GM18519 (cell line): ENCODE measurements around the gene CYP17A1.
A peak's percentile ranks its signal among the peaks of the same experiment; 100 is the strongest.

Experiments
- ATAC-seq: cut with Tn5 transposase; IDR thresholded peaks from one replicate; pipeline ENCODE4 v1.9.1; 2021; ENCODE audit warnings: mild to moderate bottlenecking, moderate library complexity; ENCODE audit not compliant: unreplicated experiment, low FRiP score

CYP17A1 gene

DNA sequence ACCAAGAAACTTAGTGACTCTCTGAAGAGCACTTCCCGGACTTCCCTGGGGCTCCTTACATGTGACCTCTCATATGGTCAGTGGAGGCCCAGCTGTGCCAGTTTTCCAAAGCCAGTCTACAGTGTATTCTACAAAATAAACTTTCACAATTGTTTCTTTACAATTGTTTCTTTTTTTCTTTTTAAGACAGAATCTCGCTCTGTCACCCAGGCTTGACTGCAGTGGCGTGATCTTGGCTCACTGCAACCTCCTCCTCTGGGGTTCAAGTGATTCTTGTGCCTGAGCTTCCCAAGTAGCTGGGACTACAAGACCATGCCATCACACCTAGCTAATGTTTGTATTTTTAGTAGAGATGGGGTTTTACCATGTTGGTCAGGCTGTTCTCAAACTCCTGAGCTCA lies 25.9 kb downstream of the CYP17A1 start:
- no peak for ATAC-seq

- ATAC-seq: no peak
These were observed 28.8 kb downstream of the CYP17A1 start for GRCh38 chr10:102808380-102808779.

DNA sequence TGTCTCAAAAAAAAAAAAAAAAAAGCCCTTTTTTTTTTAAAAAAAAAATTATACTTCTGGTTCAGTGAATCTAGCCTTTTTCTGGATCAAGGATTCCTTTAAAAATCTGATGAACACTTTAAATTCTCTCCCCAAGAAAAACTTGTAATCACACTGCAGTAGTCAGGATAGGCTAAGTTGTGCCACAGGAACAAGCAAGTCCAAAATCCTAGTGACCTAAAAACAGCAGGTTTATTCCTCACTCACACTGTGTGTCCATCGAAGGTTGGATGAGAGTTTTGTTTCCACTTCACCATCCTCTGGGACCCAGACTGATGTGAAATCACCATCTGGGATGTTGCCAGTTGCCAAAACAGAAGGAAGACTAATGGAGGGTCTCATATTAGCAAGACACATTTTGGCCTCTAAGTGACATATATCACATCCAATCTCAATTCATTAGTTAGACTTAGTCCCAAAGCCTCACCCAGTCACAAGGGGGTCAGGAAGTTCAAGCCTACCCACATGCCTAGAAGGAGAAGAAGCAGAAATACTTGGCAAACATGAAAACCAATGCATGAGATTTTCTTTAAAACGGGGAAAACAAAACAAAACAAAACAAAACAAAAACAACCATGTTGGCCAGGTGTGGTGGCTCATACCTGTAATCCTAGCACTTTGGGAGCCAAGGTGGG lies 32.7 kb downstream of the CYP17A1 start:
- no peak for ATAC-seq

DNA sequence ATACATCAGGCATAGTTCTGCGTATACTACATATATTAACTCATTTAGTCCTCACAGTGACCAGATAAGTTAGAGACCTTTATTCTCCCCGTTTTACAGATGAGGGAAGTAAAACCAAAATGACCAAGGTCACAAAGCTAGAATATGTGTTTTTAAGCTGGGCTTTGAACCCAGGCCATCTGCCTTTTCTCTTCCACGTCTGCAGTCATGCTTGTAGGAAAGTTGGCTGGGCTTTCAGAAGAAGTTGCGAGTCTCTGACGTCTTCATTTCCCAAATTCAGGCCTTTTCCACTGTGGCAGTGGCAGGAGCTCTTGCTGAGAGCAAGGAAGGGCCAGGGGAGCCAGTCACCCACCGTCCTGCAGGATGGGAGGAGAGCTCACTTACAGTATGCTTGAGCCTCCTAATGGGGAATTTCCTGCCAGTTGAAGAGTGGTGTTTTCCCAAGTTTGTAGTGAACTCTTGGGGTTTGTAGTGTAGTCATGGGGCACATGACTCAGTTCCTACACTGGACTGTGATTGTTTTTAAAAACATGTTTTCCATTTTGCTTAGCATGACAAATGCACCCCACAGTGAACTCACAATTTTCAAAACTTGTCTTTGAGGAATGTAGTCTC lies 34.2 kb downstream of the CYP17A1 start:
- no peak for ATAC-seq

DNA sequence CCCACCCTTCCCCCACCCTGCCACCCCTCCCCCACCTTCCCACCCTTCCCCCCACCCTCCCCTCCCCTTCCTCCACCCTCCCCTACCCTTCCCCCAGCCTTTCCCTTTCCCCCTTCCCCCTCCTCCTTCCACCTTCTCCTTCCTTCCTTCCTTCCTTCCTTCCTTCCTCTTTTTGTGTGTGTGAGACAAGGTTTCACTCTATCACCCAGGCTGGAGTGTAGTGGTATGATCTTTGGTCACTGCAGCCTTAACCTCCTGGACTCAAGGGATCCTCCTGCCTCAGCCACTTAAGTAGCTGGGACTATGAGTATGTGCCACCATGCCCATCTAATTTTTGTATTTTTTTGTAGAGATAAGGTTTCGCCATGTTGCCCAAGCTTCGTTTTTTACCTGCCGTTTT lies 35.2 kb downstream of the CYP17A1 start:
- ATAC-seq: no peak

DNA sequence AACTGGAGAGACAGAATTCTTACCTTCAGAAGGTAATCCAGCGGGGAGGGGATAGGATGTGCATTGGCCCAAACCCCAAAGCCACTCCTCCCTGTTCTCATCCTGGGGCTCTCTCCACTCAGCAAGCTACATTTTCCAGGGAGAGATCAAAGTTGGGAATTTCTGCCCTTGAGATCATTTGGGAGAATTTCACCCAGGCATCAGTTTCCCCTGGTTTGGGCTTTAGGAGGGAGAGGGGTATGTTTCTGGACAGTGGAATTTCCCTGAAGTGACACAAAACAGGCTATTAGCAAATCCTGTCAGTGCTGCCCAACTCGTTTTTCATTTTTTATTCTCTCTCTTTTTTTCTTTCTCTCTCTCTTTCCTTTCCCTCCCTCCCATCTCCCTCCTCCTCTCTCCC lies 35.7 kb downstream of the CYP17A1 start:
- no peak for ATAC-seq

- no peak for ATAC-seq
These were observed 36.4 kb downstream of the CYP17A1 start for GRCh38 chr10:102800611-102801335.

GRCh38 chr10:102799691-102800471 lies 37.3 kb downstream of the CYP17A1 start:
- ATAC-seq: no peak

DNA sequence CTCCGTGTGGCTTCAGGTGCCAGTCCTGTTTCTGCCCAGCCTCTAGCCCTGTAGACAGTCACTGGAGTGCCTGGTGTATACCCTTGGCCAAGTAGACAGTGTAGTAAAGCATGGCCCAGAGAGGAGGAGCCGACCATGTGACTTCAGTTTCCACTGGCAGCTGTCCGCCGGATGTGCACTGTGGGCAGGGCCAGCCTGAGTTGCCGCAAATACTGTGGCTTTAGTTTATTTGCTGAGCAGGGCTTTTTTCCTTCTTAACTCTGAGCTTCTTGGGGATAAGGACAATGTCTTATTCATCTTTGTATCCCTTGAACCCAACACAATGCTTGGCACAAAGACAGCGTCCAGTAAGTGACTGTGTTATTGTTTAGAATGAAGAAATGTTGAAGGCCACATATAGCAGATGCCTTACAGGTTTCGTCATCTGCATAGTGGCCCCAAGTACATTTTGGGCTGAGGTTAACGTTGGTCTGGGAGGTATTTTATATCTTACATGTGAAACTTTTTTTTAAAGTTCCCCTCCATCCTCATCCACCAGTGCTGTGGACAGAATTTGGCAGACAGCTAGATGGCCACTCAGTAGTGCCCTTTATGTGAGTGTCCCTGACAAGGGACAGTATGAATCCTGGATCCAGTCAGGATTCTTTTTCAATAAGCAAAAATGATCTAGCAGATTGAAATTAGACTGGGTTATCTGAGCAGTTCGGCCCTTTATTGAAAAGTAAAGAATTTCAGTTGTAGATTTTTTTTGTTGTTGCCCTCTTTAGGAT lies 40.6 kb downstream of the CYP17A1 start:
- peak; percentile 94 for ATAC-seq

- no peak for ATAC-seq
These were observed 41.5 kb downstream of the CYP17A1 start for GRCh38 chr10:102795453-102796406.

GRCh38 chr10:102791754-102792395 lies 45.3 kb downstream of the CYP17A1 start:
- ATAC-seq: no peak

- ATAC-seq: no peak
These were observed 51.4 kb downstream of the CYP17A1 start for GRCh38 chr10:102785818-102786217.

- ATAC-seq: no peak
These were observed 53.6 kb downstream of the CYP17A1 start for GRCh38 chr10:102783568-102783967.

DNA sequence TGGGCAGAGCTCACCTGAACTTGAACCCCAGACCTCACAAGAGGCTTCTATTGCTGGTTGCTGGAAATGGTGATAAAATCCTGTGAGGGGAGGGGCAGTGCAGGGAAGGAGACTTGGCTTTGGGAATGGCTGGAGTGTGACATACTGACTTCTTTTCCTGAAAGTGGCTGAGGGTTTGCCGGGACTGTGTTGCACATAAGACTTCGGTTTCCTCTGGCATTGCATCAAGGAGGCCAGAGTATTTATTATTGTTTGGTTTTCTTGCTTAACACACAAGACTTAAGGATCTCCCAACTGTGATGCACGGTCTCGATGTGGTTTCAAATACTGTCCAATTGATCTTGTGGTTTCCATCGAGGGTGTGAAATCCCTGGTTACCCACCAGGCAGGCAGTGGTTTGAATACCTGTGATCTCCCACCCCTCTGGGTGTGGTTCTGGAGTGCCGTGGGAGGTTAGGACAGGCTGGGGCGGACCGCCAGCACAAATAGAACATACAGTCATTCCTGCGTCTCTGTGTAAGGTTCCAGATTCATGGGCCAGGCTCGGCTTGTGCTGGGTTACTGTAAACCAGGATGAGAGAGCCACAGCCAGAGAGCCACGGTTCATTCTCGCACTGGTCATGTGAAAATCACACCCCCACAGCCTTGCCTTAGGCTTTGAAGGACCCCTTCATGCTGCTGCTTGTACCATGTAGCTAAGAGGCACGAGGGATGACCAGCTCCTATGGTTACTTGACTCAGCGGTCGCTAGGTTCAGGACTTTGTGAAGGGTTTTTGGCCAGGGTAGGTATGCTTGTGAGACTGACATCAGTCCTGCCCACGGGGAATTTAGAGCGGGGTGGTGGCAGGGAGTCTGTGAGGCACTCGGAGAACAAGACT lies 54.3 kb downstream of the CYP17A1 start:
- no peak for ATAC-seq

DNA sequence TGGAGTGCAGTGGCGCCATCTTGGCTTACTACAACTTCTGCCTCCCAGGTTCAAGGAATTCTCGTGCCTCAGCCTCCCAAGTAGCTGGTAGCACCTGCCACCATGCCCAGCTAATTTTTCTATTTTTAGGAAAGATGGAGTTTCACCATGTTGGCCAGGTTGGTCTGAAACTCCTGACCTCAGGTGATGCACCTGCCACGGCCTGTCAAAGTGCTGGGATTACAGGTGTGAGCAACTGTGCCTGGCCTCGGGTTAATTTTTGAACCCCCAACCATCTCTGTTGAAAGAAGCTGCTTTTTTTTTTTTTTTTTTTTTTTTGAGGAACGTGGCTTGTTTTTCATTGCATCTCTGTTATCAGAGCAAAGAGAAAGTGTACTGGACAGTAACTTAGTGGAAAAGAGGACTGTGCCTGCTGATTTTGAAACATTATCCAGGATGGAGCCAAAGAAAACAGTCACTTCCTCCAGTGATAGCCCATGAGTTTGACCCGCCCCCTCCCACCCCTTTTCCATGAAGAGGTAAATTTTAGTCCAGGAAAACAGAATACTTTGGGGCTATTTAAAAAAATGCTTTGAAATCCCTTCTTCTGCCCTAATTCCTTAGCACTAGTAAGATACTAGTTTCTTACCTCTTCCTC lies 55.2 kb downstream of the CYP17A1 start:
- ATAC-seq: no peak

- ATAC-seq: no peak
These were observed 55.9 kb downstream of the CYP17A1 start for GRCh38 chr10:102781090-102781920.
